Right lobe of liver (tissue), 4 donors: ENCODE data around the gene RTP3.

Experiments used
- POLR2A ChIP-seq: fragments of 450-650 bp; IDR thresholded peaks from one replicate; pipeline ENCODE4 v1.6.1; 2017; ENCODE audit warnings: antibody characterized with exemption, mild to moderate bottlenecking
- TF ChIP-seq, protein P1 (sequence below), 4 donors: fragments of 200-600 bp in 3 of 4; fragments of 450-650 bp in 1 of 4; IDR thresholded peaks; one replicate each; pipeline versions ENCODE4 v1.5.1 to v1.8.0; 2016 to 2022; ENCODE audit warnings: antibody characterized with exemption in 4 of 4, mild to moderate bottlenecking in 2 of 4
- donor health status: DM: no; HTN: no; CAD: no.
- donor health status: DM: no; HTN: no; CAD: no.
- donor health status: DM: no; HTN: yes; CAD: no.

DNA sequence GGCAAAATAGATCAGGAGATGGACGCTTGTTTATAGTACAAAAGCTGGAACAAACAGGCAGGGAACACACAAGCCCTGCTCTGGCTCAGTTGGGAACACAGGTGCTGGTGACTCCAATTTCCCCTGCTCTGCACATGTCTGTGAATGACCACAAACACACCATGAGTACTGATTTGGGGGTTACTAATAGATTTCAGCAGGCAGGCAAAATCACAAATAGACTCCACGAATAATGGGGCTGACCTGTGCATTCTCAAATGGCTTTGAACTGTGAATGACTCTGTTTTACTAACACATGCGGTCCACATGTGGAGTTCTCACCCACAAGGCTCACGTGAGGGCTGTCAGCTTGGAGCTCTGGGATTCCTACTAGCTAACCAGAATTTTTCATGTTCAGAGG, 3.9 kb downstream of the RTP3 start:
- TF ChIP-seq, protein P1, sequence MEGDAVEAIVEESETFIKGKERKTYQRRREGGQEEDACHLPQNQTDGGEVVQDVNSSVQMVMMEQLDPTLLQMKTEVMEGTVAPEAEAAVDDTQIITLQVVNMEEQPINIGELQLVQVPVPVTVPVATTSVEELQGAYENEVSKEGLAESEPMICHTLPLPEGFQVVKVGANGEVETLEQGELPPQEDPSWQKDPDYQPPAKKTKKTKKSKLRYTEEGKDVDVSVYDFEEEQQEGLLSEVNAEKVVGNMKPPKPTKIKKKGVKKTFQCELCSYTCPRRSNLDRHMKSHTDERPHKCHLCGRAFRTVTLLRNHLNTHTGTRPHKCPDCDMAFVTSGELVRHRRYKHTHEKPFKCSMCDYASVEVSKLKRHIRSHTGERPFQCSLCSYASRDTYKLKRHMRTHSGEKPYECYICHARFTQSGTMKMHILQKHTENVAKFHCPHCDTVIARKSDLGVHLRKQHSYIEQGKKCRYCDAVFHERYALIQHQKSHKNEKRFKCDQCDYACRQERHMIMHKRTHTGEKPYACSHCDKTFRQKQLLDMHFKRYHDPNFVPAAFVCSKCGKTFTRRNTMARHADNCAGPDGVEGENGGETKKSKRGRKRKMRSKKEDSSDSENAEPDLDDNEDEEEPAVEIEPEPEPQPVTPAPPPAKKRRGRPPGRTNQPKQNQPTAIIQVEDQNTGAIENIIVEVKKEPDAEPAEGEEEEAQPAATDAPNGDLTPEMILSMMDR (IDR thresholded peaks at IDR 0.05): no peak
- TF ChIP-seq POLR2A: no peak
